Mammary epithelial cell (primary cell): ENCODE results near the gene DPP8.

ENCODE experiments used
- EZH2 ChIP-seq: IDR thresholded peaks from 2 replicates; pipeline ENCODE4 v1.6.1; 2012; ENCODE audit warnings: low read length, inconsistent platforms, borderline replicate concordance
- TF ChIP-seq, protein P1 (sequence below), 2 donors: IDR thresholded peaks in 1 of 2; conservative IDR thresholded peaks in 1 of 2; 2 replicates each; pipeline ENCODE4 v1.5.1; 2011 to 2012; ENCODE audit warnings: inconsistent platforms in 2 of 2, low read length in 2 of 2, mild to moderate bottlenecking in 2 of 2, control low read depth in 1 of 2, low read depth in 1 of 2; ENCODE audit not compliant: insufficient read depth in 1 of 2; ENCODE audit errors: extremely low read depth in 1 of 2

DNA sequence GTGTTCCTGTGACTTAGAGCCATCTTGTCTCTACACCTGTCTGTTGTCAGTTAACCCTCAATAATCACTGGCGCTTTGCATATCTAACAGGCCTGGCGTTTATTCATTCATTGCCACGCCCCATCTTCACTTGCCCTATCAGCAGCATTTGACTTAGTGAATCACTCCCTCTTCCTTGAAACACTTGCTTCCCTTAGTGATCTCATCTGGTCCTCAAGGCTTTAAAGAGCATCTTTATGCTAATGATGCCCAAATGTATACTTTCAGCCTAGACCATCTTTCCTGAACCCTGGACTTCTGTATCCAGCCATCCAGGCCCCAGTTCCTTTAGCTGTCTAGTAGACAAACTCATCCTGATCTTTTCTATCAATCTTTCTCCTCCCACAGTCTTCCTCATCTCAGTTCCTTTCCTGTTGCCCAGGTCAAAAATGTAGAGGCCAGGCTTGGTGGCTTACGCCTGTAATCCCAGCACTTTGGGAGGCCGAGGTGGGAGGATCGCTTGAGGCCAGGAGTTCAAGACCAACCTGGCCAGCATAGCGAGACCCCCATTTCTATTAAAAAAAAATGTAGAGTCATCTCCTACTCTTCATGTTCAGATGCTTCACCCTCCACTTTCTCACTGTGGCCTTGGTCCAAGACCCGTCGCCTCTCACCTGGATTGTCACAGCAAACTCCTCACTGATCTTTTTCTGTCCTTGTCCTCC, 93.4 kb downstream of the DPP8 start:
- TF ChIP-seq, protein P1, sequence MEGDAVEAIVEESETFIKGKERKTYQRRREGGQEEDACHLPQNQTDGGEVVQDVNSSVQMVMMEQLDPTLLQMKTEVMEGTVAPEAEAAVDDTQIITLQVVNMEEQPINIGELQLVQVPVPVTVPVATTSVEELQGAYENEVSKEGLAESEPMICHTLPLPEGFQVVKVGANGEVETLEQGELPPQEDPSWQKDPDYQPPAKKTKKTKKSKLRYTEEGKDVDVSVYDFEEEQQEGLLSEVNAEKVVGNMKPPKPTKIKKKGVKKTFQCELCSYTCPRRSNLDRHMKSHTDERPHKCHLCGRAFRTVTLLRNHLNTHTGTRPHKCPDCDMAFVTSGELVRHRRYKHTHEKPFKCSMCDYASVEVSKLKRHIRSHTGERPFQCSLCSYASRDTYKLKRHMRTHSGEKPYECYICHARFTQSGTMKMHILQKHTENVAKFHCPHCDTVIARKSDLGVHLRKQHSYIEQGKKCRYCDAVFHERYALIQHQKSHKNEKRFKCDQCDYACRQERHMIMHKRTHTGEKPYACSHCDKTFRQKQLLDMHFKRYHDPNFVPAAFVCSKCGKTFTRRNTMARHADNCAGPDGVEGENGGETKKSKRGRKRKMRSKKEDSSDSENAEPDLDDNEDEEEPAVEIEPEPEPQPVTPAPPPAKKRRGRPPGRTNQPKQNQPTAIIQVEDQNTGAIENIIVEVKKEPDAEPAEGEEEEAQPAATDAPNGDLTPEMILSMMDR (conservative IDR thresholded peaks at IDR 0.05 in 1 of 2, IDR thresholded peaks at IDR 0.05 in 1 of 2; ENCODE audit: extremely low read depth in 1 of 2, insufficient read depth in 1 of 2, low read depth in 1 of 2, low read length in 2 of 2) = no peak
- TF ChIP-seq EZH2 = no peak
